KMS-11 (cell line): ENCODE measurements around the gene FBXL5.

Experiments used
- H2AFZ ChIP-seq: fragments of 200-600 bp; sonication (generic); 2 replicates; pipeline ENCODE4 v1.6.1; 2016; ENCODE audit warnings: antibody characterized with exemption, mixed run types, low read depth
- H3K27ac ChIP-seq: fragments of 200-600 bp; sonication (generic); 2 replicates; pipeline ENCODE4 v1.6.1; 2016; ENCODE audit warnings: mild to moderate bottlenecking, mixed run types
- H3K27me3 ChIP-seq: fragments of 200-600 bp; sonication (generic); 2 replicates; pipeline ENCODE4 v1.6.1; 2017; ENCODE audit warnings: mild to moderate bottlenecking, low read depth, mixed run types, moderate library complexity; ENCODE audit not compliant: insufficient read depth
- H3K36me3 ChIP-seq: fragments of 200-600 bp; sonication (generic); 2 replicates; pipeline ENCODE4 v1.6.1; 2017; ENCODE audit warnings: mild to moderate bottlenecking, mixed run types; ENCODE audit not compliant: insufficient read depth
- H3K4me1 ChIP-seq: fragments of 200-600 bp; sonication (generic); 2 replicates; pipeline ENCODE4 v1.6.1; 2016; ENCODE audit warnings: mild to moderate bottlenecking, low read depth, mixed run types; ENCODE audit not compliant: poor library complexity, severe bottlenecking
- H3K4me2 ChIP-seq: fragments of 200-600 bp; sonication (generic); 2 replicates; pipeline ENCODE4 v1.7.0; 2016; ENCODE audit warnings: mild to moderate bottlenecking, mixed run types
- H3K4me3 ChIP-seq: fragments of 200-600 bp; sonication (generic); IDR thresholded peaks from 2 replicates; pipeline ENCODE4 v1.6.1; 2017; ENCODE audit warnings: low read depth, low read length, mixed read lengths; ENCODE audit not compliant: insufficient read depth
- H3K79me2 ChIP-seq: fragments of 200-600 bp; sonication (generic); 2 replicates; pipeline ENCODE4 v1.6.1; 2016; ENCODE audit warnings: low read depth, mixed run types; ENCODE audit not compliant: insufficient read depth
- H3K9ac ChIP-seq: fragments of 200-600 bp; sonication (generic); 2 replicates; pipeline ENCODE4 v1.6.1; 2016; ENCODE audit warnings: mild to moderate bottlenecking, mixed run types
- H4K20me1 ChIP-seq: fragments of 200-600 bp; sonication (generic); 2 replicates; pipeline ENCODE4 v1.6.1; 2016; ENCODE audit warnings: mild to moderate bottlenecking, mixed run types; ENCODE audit not compliant: insufficient read depth
- TF ChIP-seq, protein P1 (sequence below): fragments of 200-600 bp; sonication (generic); conservative IDR thresholded peaks from 2 replicates; pipeline ENCODE4 v1.6.1; 2017; ENCODE audit warnings: low read depth, mild to moderate bottlenecking, antibody characterized with exemption, low read length, moderate library complexity, mixed read lengths

The FBXL5 gene

DNA sequence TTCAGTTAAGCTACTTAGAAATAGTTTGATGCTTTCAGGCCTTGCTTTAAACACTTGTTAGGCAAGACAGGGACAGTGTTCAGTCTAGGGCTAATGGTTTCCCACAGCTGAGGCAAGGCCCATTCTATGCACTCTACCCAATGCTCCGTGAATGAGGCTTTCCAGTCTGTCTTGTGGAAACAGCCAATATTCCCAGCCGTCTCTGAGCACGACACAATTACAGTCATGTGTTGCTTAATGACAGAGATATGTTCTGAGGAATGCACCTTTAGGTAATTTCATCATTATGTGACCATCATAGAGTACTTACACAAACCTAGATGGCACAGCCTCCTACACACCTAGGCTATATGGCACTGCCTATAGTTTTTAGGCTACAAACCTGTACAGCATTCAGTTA, 16.9 kb upstream of the FBXL5 start:
- Histone ChIP-seq H4K20me1 (no peaks in the 10 kb centered on the region), H3K36me3 (no peaks in the 10 kb centered on the region), H3K27ac (no peak overlapping the region), H3K9ac (no peak overlapping the region), H3K4me3 (no peak overlapping the region), H2AFZ (no peak overlapping the region), H3K4me2 (no peak overlapping the region), H3K27me3 (no peaks in the 10 kb centered on the region), H3K79me2 (0 out of 2 replicates have a peak, but pooled peaks cover 6% of the 10 kb centered on the region), H3K4me1 (no peaks in the 10 kb centered on the region)
- TF ChIP-seq, protein P1, sequence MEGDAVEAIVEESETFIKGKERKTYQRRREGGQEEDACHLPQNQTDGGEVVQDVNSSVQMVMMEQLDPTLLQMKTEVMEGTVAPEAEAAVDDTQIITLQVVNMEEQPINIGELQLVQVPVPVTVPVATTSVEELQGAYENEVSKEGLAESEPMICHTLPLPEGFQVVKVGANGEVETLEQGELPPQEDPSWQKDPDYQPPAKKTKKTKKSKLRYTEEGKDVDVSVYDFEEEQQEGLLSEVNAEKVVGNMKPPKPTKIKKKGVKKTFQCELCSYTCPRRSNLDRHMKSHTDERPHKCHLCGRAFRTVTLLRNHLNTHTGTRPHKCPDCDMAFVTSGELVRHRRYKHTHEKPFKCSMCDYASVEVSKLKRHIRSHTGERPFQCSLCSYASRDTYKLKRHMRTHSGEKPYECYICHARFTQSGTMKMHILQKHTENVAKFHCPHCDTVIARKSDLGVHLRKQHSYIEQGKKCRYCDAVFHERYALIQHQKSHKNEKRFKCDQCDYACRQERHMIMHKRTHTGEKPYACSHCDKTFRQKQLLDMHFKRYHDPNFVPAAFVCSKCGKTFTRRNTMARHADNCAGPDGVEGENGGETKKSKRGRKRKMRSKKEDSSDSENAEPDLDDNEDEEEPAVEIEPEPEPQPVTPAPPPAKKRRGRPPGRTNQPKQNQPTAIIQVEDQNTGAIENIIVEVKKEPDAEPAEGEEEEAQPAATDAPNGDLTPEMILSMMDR: no peak

DNA sequence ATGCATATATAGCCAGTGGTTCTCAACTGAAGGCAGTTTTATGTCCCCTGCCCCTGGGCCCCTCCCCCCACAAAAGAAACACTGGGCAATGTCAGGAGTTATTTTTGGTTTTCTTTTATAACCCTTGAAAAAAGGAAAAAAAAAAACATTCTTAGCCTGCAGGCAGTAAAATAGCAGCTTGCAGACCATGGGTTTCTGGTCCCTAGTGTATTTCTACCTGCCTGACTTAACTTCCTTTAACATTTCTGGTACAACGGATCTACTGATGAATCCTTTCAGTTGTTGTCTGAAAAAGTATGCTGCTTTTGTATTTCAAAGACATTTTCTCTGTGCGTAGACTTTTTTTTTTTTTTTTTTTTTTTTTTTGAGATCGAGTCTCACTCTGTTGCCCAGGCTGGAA, 15.4 kb upstream of the FBXL5 start:
- Histone ChIP-seq H3K4me3 (no peak overlapping the region), H3K4me1 (no peaks in the 10 kb centered on the region), H3K27me3 (no peaks in the 10 kb centered on the region), H3K36me3 (no peaks in the 10 kb centered on the region), H3K4me2 (no peak overlapping the region), H3K79me2 (no peaks in the 10 kb centered on the region), H3K27ac (no peak overlapping the region), H4K20me1 (no peaks in the 10 kb centered on the region), H2AFZ (no peak overlapping the region), H3K9ac (no peak overlapping the region)
- TF ChIP-seq, protein P1: no peak

- no peak overlapping the region for H3K9ac ChIP-seq
- H3K79me2 ChIP-seq: no peaks in the 10 kb centered on the region
- H3K4me2 ChIP-seq: no peak overlapping the region
- H3K27ac ChIP-seq: no peak overlapping the region
- no peaks in the 10 kb centered on the region for H3K27me3 ChIP-seq
- H2AFZ ChIP-seq: no peak overlapping the region
- no peaks in the 10 kb centered on the region for H4K20me1 ChIP-seq
- H3K4me1 ChIP-seq: no peaks in the 10 kb centered on the region
- no peaks in the 10 kb centered on the region for H3K36me3 ChIP-seq
- no peak overlapping the region for H3K4me3 ChIP-seq
- TF ChIP-seq, protein P1: no peak
Observed at GRCh38 chr4:15668566-15669435, 13.6 kb upstream of the FBXL5 start.

DNA sequence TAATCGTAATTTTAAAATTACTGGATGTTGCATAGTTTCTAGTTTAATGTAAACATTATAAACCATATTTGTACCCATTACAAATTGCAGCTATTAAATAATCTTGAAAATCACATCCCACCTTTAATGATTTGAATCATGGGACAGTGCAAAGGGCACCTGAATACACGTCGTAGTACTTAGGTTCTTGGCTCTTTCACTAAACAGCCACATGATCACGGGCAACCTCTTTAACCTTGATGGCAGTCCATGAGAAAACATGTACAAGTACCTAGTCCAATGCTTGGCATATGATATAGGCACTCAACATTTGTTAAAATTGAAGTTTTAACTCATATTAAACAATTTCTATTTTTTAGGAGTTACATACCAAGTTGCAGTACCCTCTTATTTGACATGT, 11.8 kb upstream of the FBXL5 start:
- Histone ChIP-seq H3K4me2 (no peak overlapping the region), H3K4me1 (no peaks in the 10 kb centered on the region), H3K4me3 (no peak overlapping the region), H3K9ac (no peak overlapping the region), H3K79me2 (no peaks in the 10 kb centered on the region), H2AFZ (no peak overlapping the region), H4K20me1 (no peaks in the 10 kb centered on the region), H3K27me3 (no peaks in the 10 kb centered on the region), H3K27ac (no peak overlapping the region), H3K36me3 (no peaks in the 10 kb centered on the region)
- TF ChIP-seq, protein P1: no peak
